Neural progenitor cell (in vitro differentiated cells): ENCODE data around the gene SLC10A1. TPM values are rescaled to one million over a fixed set of nuclear protein-coding genes. Genes with fewer than 3 reads are reported as not detected.

Experiments used
- DNase-seq: peaks from one replicate; pipeline ENCODE4 v3.0.0-alpha.2; 2016; ENCODE audit warnings: low spot score
- H2AFZ ChIP-seq: fragments of 200-600 bp; sonication (generic); replicated peaks from 2 replicates; pipeline ENCODE4 v1.6.1; 2016; ENCODE audit warnings: antibody characterized with exemption
- H3F3A ChIP-seq: fragments of 200-600 bp; sonication (generic); 2 replicates; pipeline ENCODE4 v1.6.1; 2016; ENCODE audit warnings: antibody characterized with exemption, low read depth
- H3K27ac ChIP-seq: fragments of 200-600 bp; sonication (generic); 2 replicates; pipeline ENCODE4 v1.5.1; 2016; ENCODE audit warnings: mild to moderate bottlenecking
- H3K27me3 ChIP-seq: fragments of 200-600 bp; sonication (generic); 2 replicates; pipeline ENCODE4 v1.6.1; 2016; ENCODE audit warnings: mild to moderate bottlenecking, moderate library complexity
- H3K36me3 ChIP-seq: fragments of 200-600 bp; sonication (generic); 2 replicates; pipeline ENCODE4 v1.5.1; 2016
- H3K4me1 ChIP-seq: fragments of 200-600 bp; sonication (generic); 2 replicates; pipeline ENCODE4 v1.6.1; 2016; ENCODE audit warnings: mixed run types
- H3K4me2 ChIP-seq: fragments of 200-600 bp; sonication (generic); 2 replicates; pipeline ENCODE4 v1.6.1; 2016
- H3K4me3 ChIP-seq: fragments of 200-600 bp; sonication (generic); 2 replicates; pipeline ENCODE4 v1.5.1; 2016
- H3K79me2 ChIP-seq: fragments of 200-600 bp; sonication (generic); 2 replicates; pipeline ENCODE4 v1.6.1; 2016; ENCODE audit warnings: low read depth
- H3K9ac ChIP-seq: fragments of 200-600 bp; sonication (generic); 2 replicates; pipeline ENCODE4 v1.6.1; 2016
- H3K9me3 ChIP-seq: fragments of 200-600 bp; sonication (generic); 2 replicates; pipeline ENCODE4 v1.5.1; 2016; ENCODE audit warnings: low read depth
- H4K20me1 ChIP-seq: fragments of 200-600 bp; sonication (generic); 2 replicates; pipeline ENCODE4 v1.6.1; 2016; ENCODE audit warnings: low read depth
- H3K27ac Mint-ChIP-seq: 3 replicates; pipeline ENCODE4 v1.8.0; 2021; ENCODE audit warnings: mixed read lengths
- H3K27me3 Mint-ChIP-seq: 2 replicates; pipeline ENCODE4 v1.8.0; 2022; ENCODE audit warnings: low read depth, mild to moderate bottlenecking, inconsistent platforms, moderate library complexity, mixed read lengths; ENCODE audit not compliant: insufficient read depth
- H3K36me3 Mint-ChIP-seq: 3 replicates; pipeline ENCODE4 v1.8.0; 2021; ENCODE audit warnings: mixed read lengths
- H3K4me1 Mint-ChIP-seq: 3 replicates; pipeline ENCODE4 v1.8.0; 2021; ENCODE audit warnings: mixed read lengths
- H3K4me3 Mint-ChIP-seq: 3 replicates; pipeline ENCODE4 v1.8.0; 2021; ENCODE audit warnings: mild to moderate bottlenecking, moderate library complexity, mixed read lengths
- H3K9me3 Mint-ChIP-seq: 3 replicates; pipeline ENCODE4 v1.8.0; 2020; ENCODE audit warnings: mixed read lengths
- CTCF ChIP-seq: fragments of 200-600 bp; sonication (generic); IDR thresholded peaks from 2 replicates; pipeline ENCODE4 v1.5.1; 2017; ENCODE audit warnings: antibody characterized with exemption, mild to moderate bottlenecking
- EZH2 ChIP-seq: fragments of 200-600 bp; sonication (generic); IDR thresholded peaks from 2 replicates; pipeline ENCODE4 v1.6.1; 2017; ENCODE audit warnings: antibody characterized with exemption, mild to moderate bottlenecking, moderate library complexity
- EZH2phosphoT487 ChIP-seq: fragments of 200-600 bp; sonication (generic); IDR thresholded peaks from 2 replicates; pipeline ENCODE4 v1.6.1; 2017; ENCODE audit warnings: antibody characterized with exemption
- total RNA-seq: library from RNA; depleted of rRNA; stranded (reverse); fragments of >200 nt; gene quantifications from 2 replicates; pipeline ENCODE4 v1.2.3, GENCODE V29; 2015; ENCODE audit warnings: low replicate concordance

Gene SLC10A1
- total RNA-seq, 1 donor from 2014 or later = not detected

DNA sequence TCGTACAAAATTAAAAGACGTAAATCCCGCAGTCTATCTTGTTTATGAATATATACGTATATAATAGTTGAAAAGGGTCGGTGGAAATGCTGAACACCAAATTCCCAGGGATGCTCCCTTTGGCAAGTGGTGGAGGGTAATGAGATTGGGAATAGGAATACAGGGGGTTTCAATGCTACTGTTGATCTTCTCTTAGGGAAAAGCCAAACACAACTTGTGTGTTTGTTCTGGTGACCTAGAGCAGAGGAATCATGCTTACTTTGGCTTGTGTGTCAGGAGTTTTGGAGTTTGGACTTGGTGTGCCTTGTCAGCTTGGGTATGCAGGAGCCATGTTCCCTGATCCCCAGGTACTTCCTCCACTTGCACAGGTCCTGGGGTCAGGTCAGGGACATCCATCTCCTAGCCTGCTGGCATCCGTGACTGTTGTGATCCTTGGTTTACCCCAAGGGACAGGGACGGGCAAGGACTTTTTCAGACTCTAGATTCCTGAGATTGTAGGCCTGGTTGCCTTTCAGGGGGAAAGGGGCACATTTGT is 4.1 kb downstream of the SLC10A1 start:
- no peak overlapping the region for H2AFZ ChIP-seq
- H3K27me3 ChIP-seq = no peaks in the 10 kb centered on the region
- H3K36me3 Mint-ChIP-seq = no peaks in the 10 kb centered on the region
- no peak overlapping the region for H3K27ac ChIP-seq
- H3K27me3 Mint-ChIP-seq = peaks cover 3% of the 10 kb centered on the region
- no peak overlapping the region for H3K4me2 ChIP-seq
- no peaks in the 10 kb centered on the region for H4K20me1 ChIP-seq
- H3K4me3 ChIP-seq = no peak overlapping the region
- H3K4me1 ChIP-seq = no peaks in the 10 kb centered on the region
- DNase-seq = no peak
- no peaks in the 10 kb centered on the region for H3K4me1 Mint-ChIP-seq
- no peaks in the 10 kb centered on the region for H3K36me3 ChIP-seq
- H3K79me2 ChIP-seq = no peaks in the 10 kb centered on the region
- H3K27ac Mint-ChIP-seq = no peak overlapping the region
- TF ChIP-seq CTCF = no peak
- no peak for TF ChIP-seq EZH2
- no peak for TF ChIP-seq EZH2phosphoT487
- H3K9ac ChIP-seq = no peak overlapping the region
- peaks cover under 1% of the 10 kb centered on the region for H3K9me3 Mint-ChIP-seq
- no peak overlapping the region for H3K4me3 Mint-ChIP-seq
- H3F3A ChIP-seq = no peaks in the 10 kb centered on the region
- H3K9me3 ChIP-seq = no peaks in the 10 kb centered on the region

GRCh38 chr14:69789118-69789640 is 7.9 kb downstream of the SLC10A1 start:
- H2AFZ ChIP-seq = no peak overlapping the region
- DNase-seq = no peak
- H4K20me1 ChIP-seq = no peaks in the 10 kb centered on the region
- no peaks in the 10 kb centered on the region for H3K4me1 Mint-ChIP-seq
- H3K79me2 ChIP-seq = no peaks in the 10 kb centered on the region
- H3K36me3 Mint-ChIP-seq = no peaks in the 10 kb centered on the region
- no peak for TF ChIP-seq EZH2
- no peak for TF ChIP-seq CTCF
- TF ChIP-seq EZH2phosphoT487 = no peak
- no peak overlapping the region for H3K4me2 ChIP-seq
- no peaks in the 10 kb centered on the region for H3F3A ChIP-seq
- no peaks in the 10 kb centered on the region for H3K4me1 ChIP-seq
- H3K4me3 ChIP-seq = no peak overlapping the region
- H3K27ac Mint-ChIP-seq = no peak overlapping the region
- no peak overlapping the region for H3K9ac ChIP-seq
- no peaks in the 10 kb centered on the region for H3K36me3 ChIP-seq
- no peaks in the 10 kb centered on the region for H3K9me3 ChIP-seq
- no peak overlapping the region for H3K27ac ChIP-seq
- no peaks in the 10 kb centered on the region for H3K27me3 Mint-ChIP-seq
- H3K4me3 Mint-ChIP-seq = no peak overlapping the region
- peaks cover 2% of the 10 kb centered on the region for H3K9me3 Mint-ChIP-seq
- H3K27me3 ChIP-seq = no peaks in the 10 kb centered on the region

DNA sequence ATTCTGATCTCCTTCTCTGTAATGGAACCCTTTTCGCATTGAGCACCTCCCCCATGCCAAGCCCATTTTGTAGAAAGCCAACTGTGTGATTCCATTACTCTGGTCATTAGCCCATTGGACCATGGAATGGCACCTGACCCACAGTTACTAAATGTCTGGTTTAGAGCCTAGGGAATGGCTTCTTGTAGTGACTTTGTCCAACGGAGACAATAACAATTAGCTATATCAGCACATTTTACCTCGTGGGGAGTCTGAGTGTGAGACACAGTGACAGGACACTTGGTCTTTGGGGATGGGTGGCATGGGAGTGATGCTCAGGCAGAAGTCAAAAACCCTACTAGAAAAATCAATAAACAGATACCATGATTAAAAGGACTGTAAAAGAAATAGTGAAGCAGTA is 10.4 kb downstream of the SLC10A1 start:
- no peak overlapping the region for H3K9ac ChIP-seq
- TF ChIP-seq CTCF = no peak
- no peak for TF ChIP-seq EZH2
- no peak for TF ChIP-seq EZH2phosphoT487
- Mint-ChIP-seq H3K9me3 (peaks cover 2% of the 10 kb centered on the region), H3K36me3 (peaks cover 2% of the 10 kb centered on the region), H3K4me3 (no peak overlapping the region), H3K4me1 (no peaks in the 10 kb centered on the region), H3K27me3 (no peaks in the 10 kb centered on the region), H3K27ac (no peak overlapping the region)
- H3K4me1 ChIP-seq = no peaks in the 10 kb centered on the region
- no peaks in the 10 kb centered on the region for H3K27me3 ChIP-seq
- H3K79me2 ChIP-seq = no peaks in the 10 kb centered on the region
- H3K4me3 ChIP-seq = no peak overlapping the region
- DNase-seq = no peak
- no peak overlapping the region for H3K27ac ChIP-seq
- H2AFZ ChIP-seq = no peak overlapping the region
- no peaks in the 10 kb centered on the region for H3K36me3 ChIP-seq
- H3F3A ChIP-seq = no peaks in the 10 kb centered on the region
- no peak overlapping the region for H3K4me2 ChIP-seq
- no peaks in the 10 kb centered on the region for H4K20me1 ChIP-seq
- H3K9me3 ChIP-seq = no peaks in the 10 kb centered on the region
